Panc1 (cell line): Measurements from ENCODE around the gene RPA4. TPM values are rescaled to one million over a fixed set of nuclear protein-coding genes. Genes with fewer than 3 reads are reported as not detected.

Experiments used
- ATAC-seq: fragments of 200-7000 bp; cut with Tn5 transposase; 2 replicates; pipeline ENCODE4 v1.9.1; 2020; ENCODE audit warnings: mild to moderate bottlenecking, moderate library complexity
- Bru-seq: library from RNA; stranded (reverse); fragments of 400-500 nt; gene quantifications from one replicate; lab custom pipeline; 2021; lab: Mats Ljungman, UMichigan
- BruChase-seq, 2 experiments: library from RNA; stranded (reverse); fragments of 400-500 nt; gene quantifications; one replicate each; lab custom pipeline; 2021; lab: Mats Ljungman, UMichigan
- BruUV-seq: library from RNA; stranded (reverse); fragments of 400-500 nt; replicated peaks from 2 replicates; lab custom pipeline; 2021; lab: Mats Ljungman, UMichigan
- CTCF ChIA-PET: fragments of 300-600 bp; sonication (Branson Sonifier 250); formaldehyde crosslinking; loops from one replicate; lab custom pipeline; 2022; ENCODE audit warnings: antibody characterized with exemption; lab: Charles Lee
- POLR2A ChIA-PET: fragments of 300-600 bp; sonication (Branson Sonifier 250); formaldehyde crosslinking; loops from one replicate; lab custom pipeline; 2022; ENCODE audit warnings: antibody characterized with exemption; lab: Charles Lee
- DNase-seq: peaks from one replicate; pipeline ENCODE4 v3.0.0-alpha.2; 2010; ENCODE audit warnings: low read depth, low spot score
- H3K27ac ChIP-seq: 2 replicates; pipeline ENCODE4 v1.5.1; 2011; ENCODE audit warnings: mild to moderate bottlenecking, low read length, inconsistent platforms
- H3K27me3 ChIP-seq: fragments of 200-500 bp; sonication (Bioruptor generic); 2 replicates; pipeline ENCODE4 v1.6.0; 2014; ENCODE audit warnings: low read length, inconsistent platforms; ENCODE audit not compliant: control insufficient read depth, insufficient read depth
- H3K36me3 ChIP-seq: fragments of 200-500 bp; sonication (Bioruptor generic); 2 replicates; pipeline ENCODE4 v1.5.1; 2014; ENCODE audit warnings: inconsistent platforms, mild to moderate bottlenecking, low read length, moderate library complexity; ENCODE audit not compliant: control insufficient read depth, insufficient read depth
- H3K4me1 ChIP-seq: 2 replicates; pipeline ENCODE4 v1.5.1; 2011; ENCODE audit warnings: inconsistent platforms, mild to moderate bottlenecking, low read length, moderate library complexity; ENCODE audit not compliant: control insufficient read depth, insufficient read depth
- H3K4me3 ChIP-seq, 2 experiments: 2 replicates each; pipeline ENCODE4 v1.5.1; 2011 to 2012; ENCODE audit warnings: low read depth in 2 of 2, low read length in 2 of 2, mild to moderate bottlenecking in 2 of 2, inconsistent platforms in 1 of 2, moderate library complexity in 1 of 2
- H3K9me3 ChIP-seq: fragments of 200-500 bp; sonication (Bioruptor generic); 2 replicates; pipeline ENCODE4 v1.5.1; 2014; ENCODE audit warnings: low read depth, mild to moderate bottlenecking, inconsistent platforms, low read length, moderate library complexity; ENCODE audit not compliant: control insufficient read depth, insufficient read depth
- CTCF ChIP-seq: fragments of 450-650 bp; IDR thresholded peaks from 2 replicates; pipeline ENCODE4 v1.5.1; 2017; ENCODE audit warnings: mild to moderate bottlenecking
- POLR2AphosphoS5 ChIP-seq: IDR thresholded peaks from 2 replicates; pipeline ENCODE4 v1.6.1; 2012; ENCODE audit warnings: mild to moderate bottlenecking, low read depth, low read length, moderate library complexity
- REST ChIP-seq, 2 experiments: IDR thresholded peaks; 2 replicates each; pipeline ENCODE4 v1.6.1; 2011 to 2012; ENCODE audit warnings: low read depth in 2 of 2, control low read depth in 1 of 2, low read length in 1 of 2, mild to moderate bottlenecking in 1 of 2, moderate library complexity in 1 of 2; ENCODE audit not compliant: insufficient read depth in 1 of 2
- SIN3A ChIP-seq: IDR thresholded peaks from 2 replicates; pipeline ENCODE4 v1.6.1; 2012; ENCODE audit warnings: low read depth, mild to moderate bottlenecking, low read length, moderate library complexity, borderline replicate concordance; ENCODE audit not compliant: insufficient read depth
- TCF7L2 ChIP-seq: IDR thresholded peaks from 2 replicates; pipeline ENCODE4 v1.6.1; 2011; ENCODE audit warnings: mild to moderate bottlenecking, low read depth, low read length, inconsistent platforms
- in situ Hi-C: cut with HindIII; loops from 2 replicates; pipeline ENCODE4 v1.10.0; 2016; ENCODE audit warnings: low sequenced_read_pairs, low pct_unique_long_range_greater_than_20kb
- intact Hi-C: fragments of 100-400 bp; cut with micrococcal nuclease; formaldehyde crosslinking; loops from one replicate; pipeline ENCODE4 v1.10.0; 2022; ENCODE audit not compliant: unreplicated experiment
- long read RNA-seq: library from polyadenylated mRNA; unstranded; transcript quantifications from one replicate; pipeline ENCODE4 v2.0.0, GENCODE V29; 2021; ENCODE audit not compliant: unreplicated experiment
- polyA plus RNA-seq: library from polyadenylated mRNA; unstranded; fragments of >200 nt; gene quantifications from one replicate; pipeline ENCODE4 v1.2.1, GENCODE V29; 2012; ENCODE audit warnings: missing spikeins; ENCODE audit not compliant: insufficient read length
- total RNA-seq: library from RNA; stranded (reverse); gene quantifications from one replicate; pipeline ENCODE4 v1.2.1, GENCODE V29; 2021; ENCODE audit not compliant: unreplicated experiment

Gene RPA4
- 0.23 TPM for total RNA-seq
- polyA plus RNA-seq = 0.15 TPM
- percentile 65 among the genes with signal in this experiment for Bru-seq, nascent RNA
- BruChase-seq, experiment 1, labeled RNA remaining after a 2-hour chase = percentile 44 among the genes with signal in this experiment
- BruChase-seq, experiment 2, labeled RNA remaining after a 6-hour chase = percentile 39 among the genes with signal in this experiment
- long read RNA-seq = 0 reads

GRCh38 chrX:96883608-96884007, at the start of gene RPA4:
RPA4 (plus strand) TSS chrX:96883908; CDS start chrX:96884311, 403 bp downstream.
- ATAC-seq (no peak), DNase-seq (no peak)
- H3K4me1 ChIP-seq = no peaks in the 10 kb centered on the region
- H3K36me3 ChIP-seq = no peaks in the 10 kb centered on the region
- intact Hi-C loops = no loop called here
- H3K27ac ChIP-seq = no peak within 1 kb of the TSS
- H3K9me3 ChIP-seq = no peaks in the 10 kb centered on the region
- no TSS peak for BruUV-seq
- no peak within 1 kb of the TSS for H3K4me3 ChIP-seq
- ChIA-PET CTCF (no interaction called here), POLR2A (no interaction called here)
- no peak for TF ChIP-seq REST (IDR thresholded peaks at IDR 0.05; ENCODE audit: insufficient read depth in 1 of 2, low read depth in 2 of 2, low read length in 1 of 2)
- TF ChIP-seq POLR2AphosphoS5 = no peak
- no peak for TF ChIP-seq SIN3A
- no peak for TF ChIP-seq TCF7L2
- in situ Hi-C loops = no loop called here
- H3K27me3 ChIP-seq = no peaks in the 10 kb centered on the region

GRCh38 chrX:96834137-96834536, 49.6 kb upstream of the RPA4 start:
- H3K27me3 ChIP-seq = no peaks in the 10 kb centered on the region
- in situ Hi-C loops (no loop called here), intact Hi-C loops (no loop called here)
- DNase-seq (no peak), ATAC-seq (no peak)
- TF ChIP-seq TCF7L2 (no peak), REST (IDR thresholded peaks at IDR 0.05; ENCODE audit: insufficient read depth in 1 of 2, low read depth in 2 of 2, low read length in 1 of 2) (no peak), SIN3A (no peak), POLR2AphosphoS5 (no peak), CTCF (no peak)
- ChIA-PET POLR2A (no interaction called here), CTCF (no interaction called here)
- no peaks in the 10 kb centered on the region for H3K9me3 ChIP-seq
- H3K4me1 ChIP-seq = no peaks in the 10 kb centered on the region
- no TSS peak for BruUV-seq
- H3K27ac ChIP-seq = no peak overlapping the region
- no peaks in the 10 kb centered on the region for H3K36me3 ChIP-seq
- no peak overlapping the region for H3K4me3 ChIP-seq
